Panc1 (cell line): ENCODE measurements around the gene EIF4E1B. TPM values are rescaled to one million over a fixed set of nuclear protein-coding genes. Genes with fewer than 3 reads are reported as not detected.

ENCODE experiments used
- ATAC-seq: fragments of 200-7000 bp; cut with Tn5 transposase; 2 replicates; pipeline ENCODE4 v1.9.1; 2020; ENCODE audit warnings: mild to moderate bottlenecking, moderate library complexity
- BruUV-seq: library from RNA; stranded (reverse); fragments of 400-500 nt; replicated peaks from 2 replicates; lab custom pipeline; 2021; lab: Mats Ljungman, UMichigan
- CTCF ChIA-PET: fragments of 300-600 bp; sonication (Branson Sonifier 250); formaldehyde crosslinking; loops from one replicate; lab custom pipeline; 2022; ENCODE audit warnings: antibody characterized with exemption; lab: Charles Lee
- POLR2A ChIA-PET: fragments of 300-600 bp; sonication (Branson Sonifier 250); formaldehyde crosslinking; loops from one replicate; lab custom pipeline; 2022; ENCODE audit warnings: antibody characterized with exemption; lab: Charles Lee
- DNase-seq: peaks from one replicate; pipeline ENCODE4 v3.0.0-alpha.2; 2010; ENCODE audit warnings: low read depth, low spot score
- H3K27ac ChIP-seq: 2 replicates; pipeline ENCODE4 v1.5.1; 2011; ENCODE audit warnings: mild to moderate bottlenecking, low read length, inconsistent platforms
- H3K27me3 ChIP-seq: fragments of 200-500 bp; sonication (Bioruptor generic); 2 replicates; pipeline ENCODE4 v1.6.0; 2014; ENCODE audit warnings: low read length, inconsistent platforms; ENCODE audit not compliant: control insufficient read depth, insufficient read depth
- H3K36me3 ChIP-seq: fragments of 200-500 bp; sonication (Bioruptor generic); 2 replicates; pipeline ENCODE4 v1.5.1; 2014; ENCODE audit warnings: inconsistent platforms, mild to moderate bottlenecking, low read length, moderate library complexity; ENCODE audit not compliant: control insufficient read depth, insufficient read depth
- H3K4me1 ChIP-seq: 2 replicates; pipeline ENCODE4 v1.5.1; 2011; ENCODE audit warnings: inconsistent platforms, mild to moderate bottlenecking, low read length, moderate library complexity; ENCODE audit not compliant: control insufficient read depth, insufficient read depth
- H3K4me3 ChIP-seq, 2 experiments: 2 replicates each; pipeline ENCODE4 v1.5.1; 2011 to 2012; ENCODE audit warnings: low read depth in 2 of 2, low read length in 2 of 2, mild to moderate bottlenecking in 2 of 2, inconsistent platforms in 1 of 2, moderate library complexity in 1 of 2
- H3K9me3 ChIP-seq: fragments of 200-500 bp; sonication (Bioruptor generic); 2 replicates; pipeline ENCODE4 v1.5.1; 2014; ENCODE audit warnings: low read depth, mild to moderate bottlenecking, inconsistent platforms, low read length, moderate library complexity; ENCODE audit not compliant: control insufficient read depth, insufficient read depth
- POLR2AphosphoS5 ChIP-seq: IDR thresholded peaks from 2 replicates; pipeline ENCODE4 v1.6.1; 2012; ENCODE audit warnings: mild to moderate bottlenecking, low read depth, low read length, moderate library complexity
- SIN3A ChIP-seq: IDR thresholded peaks from 2 replicates; pipeline ENCODE4 v1.6.1; 2012; ENCODE audit warnings: low read depth, mild to moderate bottlenecking, low read length, moderate library complexity, borderline replicate concordance; ENCODE audit not compliant: insufficient read depth
- TCF7L2 ChIP-seq: IDR thresholded peaks from 2 replicates; pipeline ENCODE4 v1.6.1; 2011; ENCODE audit warnings: mild to moderate bottlenecking, low read depth, low read length, inconsistent platforms
- in situ Hi-C: cut with HindIII; loops from 2 replicates; pipeline ENCODE4 v1.10.0; 2016; ENCODE audit warnings: low sequenced_read_pairs, low pct_unique_long_range_greater_than_20kb
- intact Hi-C: fragments of 100-400 bp; cut with micrococcal nuclease; formaldehyde crosslinking; loops from one replicate; pipeline ENCODE4 v1.10.0; 2022; ENCODE audit not compliant: unreplicated experiment
- total RNA-seq: library from RNA; stranded (reverse); gene quantifications from one replicate; pipeline ENCODE4 v1.2.1, GENCODE V29; 2021; ENCODE audit not compliant: unreplicated experiment
- TF ChIP-seq, protein P1 (sequence below): fragments of 450-650 bp; IDR thresholded peaks from 2 replicates; pipeline ENCODE4 v1.5.1; 2017; ENCODE audit warnings: mild to moderate bottlenecking
- TF ChIP-seq, protein P2 (sequence below), 2 experiments: IDR thresholded peaks; 2 replicates each; pipeline ENCODE4 v1.6.1; 2011 to 2012; ENCODE audit warnings: low read depth in 2 of 2, control low read depth in 1 of 2, low read length in 1 of 2, mild to moderate bottlenecking in 1 of 2, moderate library complexity in 1 of 2; ENCODE audit not compliant: insufficient read depth in 1 of 2

The EIF4E1B gene
- total RNA-seq, 1 experiment from 2014 or later, result not detected

DNA sequence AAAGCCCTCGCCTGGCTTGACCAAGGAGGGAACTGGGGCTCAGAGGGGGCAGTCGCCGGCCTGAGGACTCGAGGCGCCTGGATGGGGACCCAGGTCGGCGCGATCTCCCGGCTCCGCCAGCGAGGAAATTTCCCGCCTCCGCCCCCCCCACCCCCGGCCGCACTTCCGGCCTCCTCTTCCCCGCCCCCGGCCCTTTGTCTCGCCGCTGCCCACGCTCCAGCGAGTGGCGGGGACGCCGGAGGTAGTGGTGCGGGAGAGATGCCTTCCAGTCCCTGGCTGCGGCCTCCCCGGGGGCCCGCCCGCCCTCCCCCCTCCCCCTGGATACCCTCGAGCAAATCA, 20.1 kb upstream of the EIF4E1B start:
- ATAC-seq (peak; percentile 43), DNase-seq (no peak)
- Histone ChIP-seq H3K4me3 (peak overlapping the region; percentile 67 to 68), H3K4me1 (peaks cover 12% of the 10 kb centered on the region; the same call in 1 of the 2 replicates), H3K9me3 (no peaks in the 10 kb centered on the region), H3K27me3 (no peaks in the 10 kb centered on the region), H3K27ac (peak overlapping the region; percentile 60; the same call in 1 of the 2 replicates), H3K36me3 (no peaks in the 10 kb centered on the region)
- intact Hi-C loops, result no loop called here
- no TSS peak for BruUV-seq
- ChIA-PET POLR2A (no interaction called here), CTCF (no interaction called here)
- in situ Hi-C loops, result no loop called here
- TF ChIP-seq, protein P1, sequence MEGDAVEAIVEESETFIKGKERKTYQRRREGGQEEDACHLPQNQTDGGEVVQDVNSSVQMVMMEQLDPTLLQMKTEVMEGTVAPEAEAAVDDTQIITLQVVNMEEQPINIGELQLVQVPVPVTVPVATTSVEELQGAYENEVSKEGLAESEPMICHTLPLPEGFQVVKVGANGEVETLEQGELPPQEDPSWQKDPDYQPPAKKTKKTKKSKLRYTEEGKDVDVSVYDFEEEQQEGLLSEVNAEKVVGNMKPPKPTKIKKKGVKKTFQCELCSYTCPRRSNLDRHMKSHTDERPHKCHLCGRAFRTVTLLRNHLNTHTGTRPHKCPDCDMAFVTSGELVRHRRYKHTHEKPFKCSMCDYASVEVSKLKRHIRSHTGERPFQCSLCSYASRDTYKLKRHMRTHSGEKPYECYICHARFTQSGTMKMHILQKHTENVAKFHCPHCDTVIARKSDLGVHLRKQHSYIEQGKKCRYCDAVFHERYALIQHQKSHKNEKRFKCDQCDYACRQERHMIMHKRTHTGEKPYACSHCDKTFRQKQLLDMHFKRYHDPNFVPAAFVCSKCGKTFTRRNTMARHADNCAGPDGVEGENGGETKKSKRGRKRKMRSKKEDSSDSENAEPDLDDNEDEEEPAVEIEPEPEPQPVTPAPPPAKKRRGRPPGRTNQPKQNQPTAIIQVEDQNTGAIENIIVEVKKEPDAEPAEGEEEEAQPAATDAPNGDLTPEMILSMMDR, result no peak; the same call in 1 of the 2 replicates
- TF ChIP-seq SIN3A (no peak), TCF7L2 (no peak), POLR2AphosphoS5 (no peak)
- TF ChIP-seq, protein P2, sequence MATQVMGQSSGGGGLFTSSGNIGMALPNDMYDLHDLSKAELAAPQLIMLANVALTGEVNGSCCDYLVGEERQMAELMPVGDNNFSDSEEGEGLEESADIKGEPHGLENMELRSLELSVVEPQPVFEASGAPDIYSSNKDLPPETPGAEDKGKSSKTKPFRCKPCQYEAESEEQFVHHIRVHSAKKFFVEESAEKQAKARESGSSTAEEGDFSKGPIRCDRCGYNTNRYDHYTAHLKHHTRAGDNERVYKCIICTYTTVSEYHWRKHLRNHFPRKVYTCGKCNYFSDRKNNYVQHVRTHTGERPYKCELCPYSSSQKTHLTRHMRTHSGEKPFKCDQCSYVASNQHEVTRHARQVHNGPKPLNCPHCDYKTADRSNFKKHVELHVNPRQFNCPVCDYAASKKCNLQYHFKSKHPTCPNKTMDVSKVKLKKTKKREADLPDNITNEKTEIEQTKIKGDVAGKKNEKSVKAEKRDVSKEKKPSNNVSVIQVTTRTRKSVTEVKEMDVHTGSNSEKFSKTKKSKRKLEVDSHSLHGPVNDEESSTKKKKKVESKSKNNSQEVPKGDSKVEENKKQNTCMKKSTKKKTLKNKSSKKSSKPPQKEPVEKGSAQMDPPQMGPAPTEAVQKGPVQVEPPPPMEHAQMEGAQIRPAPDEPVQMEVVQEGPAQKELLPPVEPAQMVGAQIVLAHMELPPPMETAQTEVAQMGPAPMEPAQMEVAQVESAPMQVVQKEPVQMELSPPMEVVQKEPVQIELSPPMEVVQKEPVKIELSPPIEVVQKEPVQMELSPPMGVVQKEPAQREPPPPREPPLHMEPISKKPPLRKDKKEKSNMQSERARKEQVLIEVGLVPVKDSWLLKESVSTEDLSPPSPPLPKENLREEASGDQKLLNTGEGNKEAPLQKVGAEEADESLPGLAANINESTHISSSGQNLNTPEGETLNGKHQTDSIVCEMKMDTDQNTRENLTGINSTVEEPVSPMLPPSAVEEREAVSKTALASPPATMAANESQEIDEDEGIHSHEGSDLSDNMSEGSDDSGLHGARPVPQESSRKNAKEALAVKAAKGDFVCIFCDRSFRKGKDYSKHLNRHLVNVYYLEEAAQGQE (IDR thresholded peaks at IDR 0.05; ENCODE audit: insufficient read depth in 1 of 2, low read depth in 2 of 2, low read length in 1 of 2), result 0 out of 4 replicates have a peak, but pooled peaks of 1 of the 2 experiments have one; percentile 67

DNA sequence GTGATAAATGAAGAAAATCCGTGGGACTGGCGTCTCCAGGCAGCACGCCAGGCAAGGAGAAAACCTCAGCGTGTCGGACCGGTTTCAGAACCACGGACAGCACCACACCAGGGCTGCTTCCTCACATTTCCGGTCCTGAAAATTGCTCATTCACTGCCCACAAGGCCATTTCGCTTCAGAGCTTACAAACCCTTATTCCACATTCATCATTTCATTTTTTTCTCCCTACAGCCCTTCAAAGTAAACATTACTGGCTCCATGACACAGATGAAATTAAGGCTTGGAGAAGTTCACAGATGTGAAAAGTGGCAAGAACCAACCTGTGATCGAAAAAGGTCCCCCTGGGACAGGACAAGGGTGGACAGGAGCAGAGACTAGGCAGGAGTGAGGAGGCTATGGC, 19.0 kb upstream of the EIF4E1B start:
- no peaks in the 10 kb centered on the region for H3K9me3 ChIP-seq
- no peak overlapping the region for H3K27ac ChIP-seq
- no TSS peak for BruUV-seq
- ATAC-seq, result no peak
- in situ Hi-C loops, result no loop called here
- H3K4me1 ChIP-seq, result peaks cover 12% of the 10 kb centered on the region; the same call in 1 of the 2 replicates
- no peaks in the 10 kb centered on the region for H3K27me3 ChIP-seq
- H3K4me3 ChIP-seq, result no peak overlapping the region
- TF ChIP-seq POLR2AphosphoS5 (no peak), TCF7L2 (no peak), SIN3A (0 out of 2 replicates have a peak, but pooled peaks have one; percentile 51)
- TF ChIP-seq, protein P1, result no peak
- TF ChIP-seq, protein P2 (IDR thresholded peaks at IDR 0.05; ENCODE audit: insufficient read depth in 1 of 2, low read depth in 2 of 2, low read length in 1 of 2), result peak; percentile 97 to 98
- ChIA-PET CTCF (no interaction called here), POLR2A (no interaction called here)
- H3K36me3 ChIP-seq, result no peaks in the 10 kb centered on the region
- DNase-seq, result no peak
- intact Hi-C loops, result no loop called here
